HG03457 (cell line): ENCODE measurements around the gene PDE9A.
"Not testable (repeated sequence)": the region's sequence is repeated elsewhere in the genome, so short reads cannot be mapped to it uniquely, and the experiment has no call there.

Source experiments
- ATAC-seq: cut with Tn5 transposase; IDR thresholded peaks from one replicate; pipeline ENCODE4 v1.9.1; 2021; ENCODE audit warnings: moderate number of reproducible peaks; ENCODE audit not compliant: unreplicated experiment

PDE9A gene

GRCh38 chr21:42704861-42705260 is 51.4 kb downstream of the PDE9A start:
- no peak for ATAC-seq

- ATAC-seq: no peak
Measured at GRCh38 chr21:42705346-42705745, 51.9 kb downstream of the PDE9A start.

GRCh38 chr21:42705746-42706374 is 52.4 kb downstream of the PDE9A start:
- ATAC-seq: no peak

GRCh38 chr21:42706765-42707164 is 53.3 kb downstream of the PDE9A start:
- no peak for ATAC-seq

- no peak for ATAC-seq
Measured at GRCh38 chr21:42707207-42707830, 53.9 kb downstream of the PDE9A start.

- no peak for ATAC-seq
Measured at GRCh38 chr21:42708107-42708506, 54.7 kb downstream of the PDE9A start.

- ATAC-seq: not testable (repeated sequence)
Measured at GRCh38 chr21:42708916-42709315, 55.5 kb downstream of the PDE9A start.

- no peak for ATAC-seq
Measured at GRCh38 chr21:42711667-42712066, 58.2 kb downstream of the PDE9A start.

GRCh38 chr21:42715427-42715826 is 62.0 kb downstream of the PDE9A start:
- ATAC-seq: not testable (repeated sequence)

- no peak for ATAC-seq
Measured at GRCh38 chr21:42716074-42716473, 62.7 kb downstream of the PDE9A start.

GRCh38 chr21:42720484-42720883 is 67.1 kb downstream of the PDE9A start:
- not testable (repeated sequence) for ATAC-seq

GRCh38 chr21:42721341-42721824 is 68.0 kb downstream of the PDE9A start:
- ATAC-seq: no peak

- ATAC-seq: no peak
Measured at GRCh38 chr21:42722153-42722552, 68.7 kb downstream of the PDE9A start.

- no peak for ATAC-seq
Measured at GRCh38 chr21:42722808-42723473, 69.5 kb downstream of the PDE9A start.

- ATAC-seq: no peak
Measured at GRCh38 chr21:42724226-42724920, 71.0 kb downstream of the PDE9A start.

- no peak for ATAC-seq
Measured at GRCh38 chr21:42725416-42725930, 72.1 kb downstream of the PDE9A start.

- no peak for ATAC-seq
Measured at GRCh38 chr21:42731264-42732032, 78.0 kb downstream of the PDE9A start.

- no peak for ATAC-seq
Measured at GRCh38 chr21:42732033-42732410, 78.6 kb downstream of the PDE9A start.

GRCh38 chr21:42733037-42733627 is 79.7 kb downstream of the PDE9A start:
- no peak for ATAC-seq

- no peak for ATAC-seq
Measured at GRCh38 chr21:42733874-42734273, 80.5 kb downstream of the PDE9A start.
